Brain microvascular endothelial cell (primary cell): ENCODE results near the gene KRTAP5-6.

Experiments
- DNase-seq: peaks from one replicate; pipeline ENCODE4 v3.0.0-alpha.2; 2020
- H3K27ac ChIP-seq: fragments of 250-450 bp; sonication (Bioruptor Pico); 2 replicates; pipeline ENCODE4 v1.5.1; 2020; ENCODE audit warnings: mild to moderate bottlenecking, moderate library complexity
- H3K27me3 ChIP-seq: fragments of 250-450 bp; sonication (Bioruptor Pico); replicated peaks from 2 replicates; pipeline ENCODE4 v1.5.1; 2020; ENCODE audit warnings: mild to moderate bottlenecking
- H3K36me3 ChIP-seq: fragments of 250-450 bp; sonication (Bioruptor Pico); replicated peaks from 2 replicates; pipeline ENCODE4 v1.5.1; 2020; ENCODE audit warnings: mild to moderate bottlenecking
- H3K4me3 ChIP-seq: 2 replicates; pipeline ENCODE4 v1.5.1; 2011; ENCODE audit warnings: low read depth, mild to moderate bottlenecking, control low read depth, low read length, moderate library complexity
- in situ Hi-C: cut with HindIII; loops from 2 replicates; pipeline ENCODE4 v1.10.0; 2017; ENCODE audit warnings: low sequenced_read_pairs, low pct_ligation_motif_present
- TF ChIP-seq, protein P1 (sequence below): IDR thresholded peaks from 2 replicates; pipeline ENCODE4 v1.5.1; 2011; ENCODE audit warnings: low read depth, mild to moderate bottlenecking, moderate library complexity, low read length, control low read depth, inconsistent platforms; ENCODE audit errors: missing control alignments

The KRTAP5-6 gene

DNA sequence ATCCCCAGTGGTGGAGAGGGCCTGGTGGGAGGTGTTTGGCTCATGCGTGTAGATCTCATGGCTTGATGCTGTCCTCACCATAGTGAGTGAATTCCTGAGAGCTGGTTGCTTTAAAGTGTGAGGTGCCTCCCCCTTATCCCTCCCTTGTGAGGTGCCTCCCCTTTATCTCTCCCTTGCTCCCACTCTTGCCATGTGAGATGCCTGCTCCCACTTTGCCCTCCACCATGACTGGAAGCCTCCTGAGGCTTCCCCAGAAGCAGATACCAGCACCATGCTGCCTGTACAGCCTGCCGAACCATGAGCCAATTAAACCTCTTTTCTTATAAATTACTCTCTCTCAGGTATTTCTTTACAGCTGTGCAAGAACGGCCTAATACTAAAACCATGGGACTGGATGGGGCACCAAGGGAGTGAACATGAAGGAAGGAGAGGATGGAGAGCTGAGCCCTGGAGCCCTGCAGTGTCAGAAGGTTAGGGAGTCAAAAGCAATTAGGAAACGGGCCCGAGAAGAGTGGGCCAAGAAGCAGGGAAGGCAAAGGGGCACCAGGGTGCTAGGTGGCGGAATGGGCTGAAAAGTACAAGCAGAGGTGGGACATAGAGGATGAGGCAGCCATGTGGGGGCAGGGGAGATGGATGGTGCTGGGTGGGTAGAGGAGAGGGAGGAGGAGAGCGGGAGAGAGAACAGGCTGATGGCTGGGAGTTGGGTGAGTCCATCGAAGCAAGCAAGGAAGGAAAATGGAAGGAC is 44.0 kb downstream of the KRTAP5-6 start:
- TF ChIP-seq, protein P1, sequence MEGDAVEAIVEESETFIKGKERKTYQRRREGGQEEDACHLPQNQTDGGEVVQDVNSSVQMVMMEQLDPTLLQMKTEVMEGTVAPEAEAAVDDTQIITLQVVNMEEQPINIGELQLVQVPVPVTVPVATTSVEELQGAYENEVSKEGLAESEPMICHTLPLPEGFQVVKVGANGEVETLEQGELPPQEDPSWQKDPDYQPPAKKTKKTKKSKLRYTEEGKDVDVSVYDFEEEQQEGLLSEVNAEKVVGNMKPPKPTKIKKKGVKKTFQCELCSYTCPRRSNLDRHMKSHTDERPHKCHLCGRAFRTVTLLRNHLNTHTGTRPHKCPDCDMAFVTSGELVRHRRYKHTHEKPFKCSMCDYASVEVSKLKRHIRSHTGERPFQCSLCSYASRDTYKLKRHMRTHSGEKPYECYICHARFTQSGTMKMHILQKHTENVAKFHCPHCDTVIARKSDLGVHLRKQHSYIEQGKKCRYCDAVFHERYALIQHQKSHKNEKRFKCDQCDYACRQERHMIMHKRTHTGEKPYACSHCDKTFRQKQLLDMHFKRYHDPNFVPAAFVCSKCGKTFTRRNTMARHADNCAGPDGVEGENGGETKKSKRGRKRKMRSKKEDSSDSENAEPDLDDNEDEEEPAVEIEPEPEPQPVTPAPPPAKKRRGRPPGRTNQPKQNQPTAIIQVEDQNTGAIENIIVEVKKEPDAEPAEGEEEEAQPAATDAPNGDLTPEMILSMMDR: no peak
- Histone ChIP-seq H3K4me3 (no peak overlapping the region), H3K36me3 (no peaks in the 10 kb centered on the region), H3K27me3 (no peaks in the 10 kb centered on the region), H3K27ac (no peak overlapping the region)
- in situ Hi-C loops: no loop called here
- DNase-seq: no peak

DNA sequence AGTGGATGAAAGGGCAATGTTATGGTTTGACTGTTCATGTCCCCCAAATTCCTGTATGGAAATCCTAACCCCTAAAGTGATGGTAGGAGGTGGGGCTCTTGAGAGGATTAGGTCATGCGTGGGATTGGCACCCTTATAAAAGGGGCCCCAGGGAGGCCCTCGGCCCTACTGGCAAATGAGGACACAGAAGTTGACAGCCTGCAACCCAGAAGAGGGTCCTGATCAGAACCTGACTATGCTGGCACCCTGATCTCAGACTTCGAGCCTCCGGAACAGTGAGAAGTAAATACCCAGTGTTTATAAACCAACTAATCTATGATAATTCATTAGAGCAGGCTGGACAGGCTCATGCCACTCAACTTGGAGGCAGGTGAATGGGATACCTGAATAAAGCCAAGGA is 44.7 kb downstream of the KRTAP5-6 start:
- in situ Hi-C loops: no loop called here

DNA sequence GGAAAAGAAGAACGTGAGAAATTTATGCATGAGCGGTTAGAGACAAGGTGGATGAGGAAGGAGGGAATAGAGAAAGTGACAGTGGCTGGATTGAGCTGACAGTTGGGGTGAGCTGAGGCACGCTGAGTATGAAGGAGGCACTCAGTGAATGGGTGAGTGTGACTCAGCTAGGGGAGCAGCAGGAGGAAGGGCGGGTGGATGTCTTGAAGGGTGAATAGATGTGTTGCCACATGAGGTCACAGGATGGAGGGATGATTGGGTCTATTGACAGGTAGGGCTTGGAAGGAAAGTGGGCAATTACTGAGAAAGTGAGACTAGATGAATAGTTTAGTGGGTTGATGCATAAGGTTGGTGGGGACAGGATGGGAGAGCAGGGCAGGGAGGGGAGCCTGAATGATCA is 45.4 kb downstream of the KRTAP5-6 start:
- Histone ChIP-seq H3K27ac (no peak overlapping the region), H3K36me3 (no peaks in the 10 kb centered on the region), H3K4me3 (no peak overlapping the region), H3K27me3 (no peaks in the 10 kb centered on the region)
- in situ Hi-C loops: no loop called here
- DNase-seq: no peak
- TF ChIP-seq, protein P1: no peak

More for the DNA sequence above, 44.7 kb downstream of the KRTAP5-6 start:
- no peaks in the 10 kb centered on the region for H3K36me3 ChIP-seq
- no peak overlapping the region for H3K27ac ChIP-seq
- H3K4me3 ChIP-seq: no peak overlapping the region
- TF ChIP-seq, protein P1: no peak
- no peaks in the 10 kb centered on the region for H3K27me3 ChIP-seq
- no peak for DNase-seq

DNA sequence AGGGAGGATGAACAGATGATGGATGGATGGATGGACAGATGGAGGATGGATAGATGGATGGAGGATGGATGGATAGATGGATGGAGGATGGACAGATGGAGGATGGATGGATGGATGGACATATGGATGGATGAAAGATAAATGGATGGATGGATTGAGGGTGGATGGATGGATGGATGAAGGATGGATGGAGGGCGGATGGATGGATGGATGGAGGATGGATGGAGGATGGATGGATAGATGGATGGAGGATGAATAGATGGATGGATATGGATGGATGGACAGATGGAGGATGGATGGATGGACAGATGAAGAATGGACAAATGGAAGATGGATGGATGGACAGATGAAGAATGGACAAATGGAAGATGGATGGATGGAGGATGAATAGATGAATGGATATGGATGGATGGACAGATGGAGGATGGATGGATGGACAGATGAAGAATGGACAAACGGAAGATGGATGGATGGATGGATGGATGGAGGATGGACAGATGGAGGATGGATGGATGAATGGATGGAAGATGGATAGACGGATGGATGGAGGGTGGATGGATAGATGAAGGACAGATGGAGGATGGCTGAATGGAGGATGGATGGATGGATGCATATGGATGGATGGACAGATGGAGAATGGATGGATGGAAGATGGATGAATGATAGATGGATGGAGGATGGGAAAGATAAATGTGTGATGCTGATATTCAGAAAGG is 46.0 kb downstream of the KRTAP5-6 start:
- Histone ChIP-seq H3K36me3 (no peaks in the 10 kb centered on the region), H3K27me3 (no peaks in the 10 kb centered on the region), H3K27ac (no peak overlapping the region), H3K4me3 (no peak overlapping the region)
- in situ Hi-C loops: no loop called here
- TF ChIP-seq, protein P1: no peak
- no peak for DNase-seq

DNA sequence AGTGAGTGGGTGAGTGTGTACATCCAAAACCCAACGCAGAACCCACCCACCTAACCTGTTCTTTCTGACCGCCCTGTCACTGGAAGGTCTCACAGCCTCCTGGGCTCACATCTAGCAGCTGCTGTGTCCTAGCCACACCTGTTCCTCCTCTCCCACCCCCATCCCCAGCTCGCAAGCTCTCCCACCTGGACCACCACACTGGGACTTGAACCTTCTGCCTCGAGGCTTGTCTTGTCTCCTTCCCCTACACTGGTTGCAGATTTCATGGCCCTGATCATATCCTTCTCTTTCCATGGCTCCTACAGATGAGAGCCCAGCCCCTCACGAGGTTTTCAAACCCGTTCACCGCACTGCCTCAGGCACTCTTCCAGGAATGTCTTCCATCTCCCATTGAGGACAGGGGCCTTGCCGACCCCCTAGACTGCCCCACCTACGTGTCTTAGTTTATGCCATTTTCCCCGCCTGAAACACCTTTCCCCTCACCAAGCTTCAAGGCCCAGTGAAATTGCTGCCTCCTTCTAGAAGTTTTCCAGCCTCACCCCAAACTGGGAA is 46.7 kb downstream of the KRTAP5-6 start:
- in situ Hi-C loops: no loop called here
- Histone ChIP-seq H3K36me3 (no peaks in the 10 kb centered on the region), H3K4me3 (no peak overlapping the region), H3K27me3 (no peaks in the 10 kb centered on the region), H3K27ac (no peak overlapping the region)
- no peak for DNase-seq
- TF ChIP-seq, protein P1: no peak
